Parathyroid adenoma (tissue), 2 donors: Measurements from ENCODE around the gene ITIH6.
"Not testable (repeated sequence)": the region's sequence is repeated elsewhere in the genome, so short reads cannot be mapped to it uniquely, and the experiment has no call there.

ENCODE experiments used
- H2AFZ ChIP-seq: fragments of 300-600 bp; sonication (generic); one replicate; pipeline ENCODE4 v1.7.0; 2017; ENCODE audit warnings: antibody characterized with exemption, mild to moderate bottlenecking
- H3K27ac ChIP-seq: fragments of 300-600 bp; sonication (generic); one replicate; pipeline ENCODE4 v1.7.0; 2017
- H3K27me3 ChIP-seq: fragments of 300-600 bp; sonication (generic); one replicate; pipeline ENCODE4 v1.7.0; 2017; ENCODE audit warnings: low read length; ENCODE audit not compliant: control insufficient read depth, insufficient read depth
- H3K36me3 ChIP-seq: fragments of 300-600 bp; sonication (generic); one replicate; pipeline ENCODE4 v1.7.0; 2017; ENCODE audit warnings: low read length; ENCODE audit not compliant: control insufficient read depth, insufficient read depth
- H3K4me1 ChIP-seq: fragments of 300-600 bp; sonication (generic); one replicate; pipeline ENCODE4 v1.7.0; 2017; ENCODE audit warnings: control low read depth
- H3K4me2 ChIP-seq: fragments of 300-600 bp; sonication (generic); one replicate; pipeline ENCODE4 v1.7.0; 2017; ENCODE audit warnings: low read length
- H3K4me3 ChIP-seq: fragments of 300-600 bp; sonication (generic); one replicate; pipeline ENCODE4 v1.7.0; 2017; ENCODE audit warnings: low read depth, low read length
- H3K79me2 ChIP-seq: fragments of 300-600 bp; sonication (generic); one replicate; pipeline ENCODE4 v1.7.0; 2017; ENCODE audit warnings: control low read depth
- H3K9ac ChIP-seq: fragments of 300-600 bp; sonication (generic); one replicate; pipeline ENCODE4 v1.7.0; 2017; ENCODE audit warnings: mild to moderate bottlenecking
- H3K9me3 ChIP-seq: fragments of 300-600 bp; sonication (generic); one replicate; pipeline ENCODE4 v1.7.0; 2017; ENCODE audit warnings: low read length; ENCODE audit not compliant: control insufficient read depth
- CTCF ChIP-seq: fragments of 300-600 bp; sonication (generic); IDR thresholded peaks from one replicate; pipeline ENCODE4 v1.7.0; 2017; ENCODE audit warnings: antibody characterized with exemption, mild to moderate bottlenecking
- donor health status: primary hyperparathyroidism.

ITIH6 gene, protein sequence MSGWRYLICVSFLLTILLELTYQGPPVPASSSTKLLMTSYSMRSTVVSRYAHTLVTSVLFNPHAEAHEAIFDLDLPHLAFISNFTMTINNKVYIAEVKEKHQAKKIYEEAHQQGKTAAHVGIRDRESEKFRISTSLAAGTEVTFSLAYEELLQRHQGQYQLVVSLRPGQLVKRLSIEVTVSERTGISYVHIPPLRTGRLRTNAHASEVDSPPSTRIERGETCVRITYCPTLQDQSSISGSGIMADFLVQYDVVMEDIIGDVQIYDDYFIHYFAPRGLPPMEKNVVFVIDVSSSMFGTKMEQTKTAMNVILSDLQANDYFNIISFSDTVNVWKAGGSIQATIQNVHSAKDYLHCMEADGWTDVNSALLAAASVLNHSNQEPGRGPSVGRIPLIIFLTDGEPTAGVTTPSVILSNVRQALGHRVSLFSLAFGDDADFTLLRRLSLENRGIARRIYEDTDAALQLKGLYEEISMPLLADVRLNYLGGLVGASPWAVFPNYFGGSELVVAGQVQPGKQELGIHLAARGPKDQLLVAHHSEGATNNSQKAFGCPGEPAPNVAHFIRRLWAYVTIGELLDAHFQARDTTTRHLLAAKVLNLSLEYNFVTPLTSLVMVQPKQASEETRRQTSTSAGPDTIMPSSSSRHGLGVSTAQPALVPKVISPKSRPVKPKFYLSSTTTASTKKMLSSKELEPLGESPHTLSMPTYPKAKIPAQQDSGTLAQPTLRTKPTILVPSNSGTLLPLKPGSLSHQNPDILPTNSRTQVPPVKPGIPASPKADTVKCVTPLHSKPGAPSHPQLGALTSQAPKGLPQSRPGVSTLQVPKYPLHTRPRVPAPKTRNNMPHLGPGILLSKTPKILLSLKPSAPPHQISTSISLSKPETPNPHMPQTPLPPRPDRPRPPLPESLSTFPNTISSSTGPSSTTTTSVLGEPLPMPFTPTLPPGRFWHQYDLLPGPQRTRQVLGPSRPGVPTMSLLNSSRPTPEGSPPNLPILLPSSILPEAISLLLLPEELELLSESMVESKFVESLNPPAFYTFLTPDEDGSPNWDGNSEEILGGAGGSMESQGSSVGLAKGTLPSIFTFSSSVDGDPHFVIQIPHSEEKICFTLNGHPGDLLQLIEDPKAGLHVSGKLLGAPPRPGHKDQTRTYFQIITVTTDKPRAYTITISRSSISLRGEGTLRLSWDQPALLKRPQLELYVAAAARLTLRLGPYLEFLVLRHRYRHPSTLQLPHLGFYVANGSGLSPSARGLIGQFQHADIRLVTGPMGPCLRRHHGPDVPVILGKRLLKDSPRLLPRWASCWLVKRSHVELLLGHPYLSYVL

DNA sequence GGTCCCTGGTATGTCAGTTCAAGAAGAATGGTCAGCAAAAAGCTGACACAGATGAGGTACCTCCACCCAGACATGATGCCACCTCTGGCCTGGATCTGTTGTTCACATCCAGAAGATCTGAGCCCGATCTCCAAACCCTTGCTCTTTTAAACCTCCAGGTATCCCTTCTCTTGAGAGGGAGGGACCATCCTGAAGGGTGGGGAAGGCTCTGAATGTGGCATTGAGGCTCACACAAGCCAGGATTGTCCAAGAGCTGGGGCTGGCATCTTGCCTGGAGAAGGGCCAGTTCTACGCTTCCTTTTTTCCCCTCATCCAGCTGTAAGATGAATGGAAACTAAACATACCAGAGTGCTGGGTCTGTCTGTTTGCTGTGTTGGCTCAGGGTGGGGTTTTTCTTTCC, at the start of gene ITIH6:
Gene ITIH6, minus strand, starts transcription at position 119 of the 400 bp plus-strand sequence. Its CDS starts 45 bp downstream, at position 74.
- TF ChIP-seq CTCF, result no peak
- H3K9me3 ChIP-seq, result no peaks in the 10 kb centered on the region
- no peak within 1 kb of the TSS for H2AFZ ChIP-seq
- H3K4me3 ChIP-seq, result no peak within 1 kb of the TSS
- H3K79me2 ChIP-seq, result no peaks in the 10 kb centered on the region
- no peaks in the 10 kb centered on the region for H3K4me1 ChIP-seq
- no peak within 1 kb of the TSS for H3K9ac ChIP-seq
- H3K4me2 ChIP-seq, result no peak within 1 kb of the TSS
- no peaks in the 10 kb centered on the region for H3K27me3 ChIP-seq
- no peak within 1 kb of the TSS for H3K27ac ChIP-seq
- no peaks in the 10 kb centered on the region for H3K36me3 ChIP-seq

- not testable (repeated sequence) for H3K27me3 ChIP-seq, H3K79me2 ChIP-seq, H3K9me3 ChIP-seq, H3K9ac ChIP-seq, H3K27ac ChIP-seq, H3K4me1 ChIP-seq, H2AFZ ChIP-seq, H3K4me2 ChIP-seq, H3K36me3 ChIP-seq, H3K4me3 ChIP-seq
Observed at GRCh38 chrX:54847700-54848099, 49.6 kb upstream of the ITIH6 start.

GRCh38 chrX:54843050-54843449, 45.0 kb upstream of the ITIH6 start:
- Histone ChIP-seq H3K9me3 (no peaks in the 10 kb centered on the region), H3K4me2 (no peak overlapping the region), H3K79me2 (no peaks in the 10 kb centered on the region), H2AFZ (no peak overlapping the region), H3K27ac (no peak overlapping the region), H3K4me1 (no peaks in the 10 kb centered on the region), H3K9ac (no peak overlapping the region), H3K27me3 (no peaks in the 10 kb centered on the region), H3K4me3 (no peak overlapping the region), H3K36me3 (no peaks in the 10 kb centered on the region)
- no peak for TF ChIP-seq CTCF

- TF ChIP-seq CTCF, result no peak
- no peak overlapping the region for H2AFZ ChIP-seq
- H3K4me3 ChIP-seq, result no peak overlapping the region
- no peak overlapping the region for H3K9ac ChIP-seq
- no peaks in the 10 kb centered on the region for H3K36me3 ChIP-seq
- H3K4me2 ChIP-seq, result no peak overlapping the region
- no peaks in the 10 kb centered on the region for H3K4me1 ChIP-seq
- no peak overlapping the region for H3K27ac ChIP-seq
- H3K27me3 ChIP-seq, result no peaks in the 10 kb centered on the region
- H3K79me2 ChIP-seq, result no peaks in the 10 kb centered on the region
- no peaks in the 10 kb centered on the region for H3K9me3 ChIP-seq
Observed at GRCh38 chrX:54842607-54843006, 44.6 kb upstream of the ITIH6 start.

- not testable (repeated sequence) for H2AFZ ChIP-seq, H3K36me3 ChIP-seq, H3K9ac ChIP-seq, H3K79me2 ChIP-seq, H3K4me1 ChIP-seq, H3K4me3 ChIP-seq, H3K4me2 ChIP-seq, H3K27me3 ChIP-seq, H3K27ac ChIP-seq, H3K9me3 ChIP-seq
Observed at GRCh38 chrX:54841184-54841874, 43.3 kb upstream of the ITIH6 start.
